HEK293 (cell line): Measurements from ENCODE around the gene MRPS11.

Experiments
- CTCF ChIA-PET: fragments of 350-600 bp; formaldehyde crosslinking; extraction: SDS; loops from one replicate; lab custom pipeline; 2021; ENCODE audit warnings: antibody characterized with exemption; lab: Yijun Ruan, JAX
- POLR2A ChIA-PET: fragments of 300-600 bp; formaldehyde crosslinking; extraction: SDS; loops from one replicate; lab custom pipeline; 2020; ENCODE audit warnings: antibody characterized with exemption, inconsistent platforms; lab: Yijun Ruan, JAX
- H3K27ac ChIP-seq: fragments of 200-500 bp; sonication (Bioruptor generic); 2 replicates; pipeline ENCODE4 v1.5.1; 2014; ENCODE audit warnings: low read depth, low read length, control low read depth, inconsistent platforms; ENCODE audit errors: extremely low read depth
- H3K36me3 ChIP-seq, 2 experiments: fragments of 200-500 bp in 1 of 2; sonication (Bioruptor generic) in 1 of 2; 1 replicate in 1 of 2; 2 replicates in 1 of 2; pipeline ENCODE4 v1.5.1; 2014 to 2017; ENCODE audit warnings: inconsistent platforms in 2 of 2, low read length in 2 of 2; ENCODE audit not compliant: control insufficient read depth in 2 of 2, insufficient read depth in 1 of 2
- H3K4me1 ChIP-seq: fragments of 200-500 bp; sonication (Bioruptor generic); 2 replicates; pipeline ENCODE4 v1.5.1; 2014; ENCODE audit warnings: mild to moderate bottlenecking, low read length, inconsistent platforms; ENCODE audit not compliant: control insufficient read depth, insufficient read depth
- H3K4me3 ChIP-seq: 2 replicates; pipeline ENCODE4 v1.5.1; 2011; ENCODE audit warnings: low read depth, mild to moderate bottlenecking, control low read depth, low read length, moderate library complexity
- H3K9me3 ChIP-seq: fragments of 200-500 bp; sonication (Bioruptor generic); 2 replicates; pipeline ENCODE4 v1.5.1; 2014; ENCODE audit warnings: low read depth, low read length, inconsistent platforms; ENCODE audit not compliant: control insufficient read depth, insufficient read depth
- KLF1 ChIP-seq: fragments of 450-650 bp; formaldehyde crosslinking; IDR thresholded peaks from 2 replicates; pipeline ENCODE4 v1.5.1; 2016; ENCODE audit warnings: missing biosample characterization, missing genetic modification characterization
- SCRT2 ChIP-seq: fragments of 450-650 bp; formaldehyde crosslinking; IDR thresholded peaks from 2 replicates; pipeline ENCODE4 v1.5.1; 2016; ENCODE audit warnings: missing biosample characterization, missing genetic modification characterization
- ZBTB48 ChIP-seq: fragments of 450-650 bp; formaldehyde crosslinking; IDR thresholded peaks from 2 replicates; pipeline ENCODE4 v1.5.1; 2016; ENCODE audit warnings: missing biosample characterization, missing genetic modification characterization
- ZEB2 ChIP-seq: fragments of 450-650 bp; formaldehyde crosslinking; IDR thresholded peaks from 2 replicates; pipeline ENCODE4 v1.5.1; 2016; ENCODE audit warnings: missing biosample characterization, missing genetic modification characterization
- ZFP41 ChIP-seq: fragments of 450-650 bp; formaldehyde crosslinking; IDR thresholded peaks from 2 replicates; pipeline ENCODE4 v1.5.1; 2016; ENCODE audit warnings: missing biosample characterization, missing genetic modification characterization, borderline replicate concordance
- ZNF140 ChIP-seq: fragments of 450-650 bp; formaldehyde crosslinking; IDR thresholded peaks from 2 replicates; pipeline ENCODE4 v1.5.1; 2016; ENCODE audit warnings: missing biosample characterization, missing genetic modification characterization
- ZNF24 ChIP-seq: fragments of 450-650 bp; formaldehyde crosslinking; IDR thresholded peaks from 2 replicates; pipeline ENCODE4 v1.5.1; 2016; ENCODE audit warnings: missing biosample characterization, missing genetic modification characterization
- ZNF391 ChIP-seq: fragments of 450-650 bp; formaldehyde crosslinking; IDR thresholded peaks from 2 replicates; pipeline ENCODE4 v1.5.1; 2016; ENCODE audit warnings: low read depth, missing biosample characterization, missing genetic modification characterization, borderline replicate concordance
- ZNF521 ChIP-seq: fragments of 450-650 bp; formaldehyde crosslinking; IDR thresholded peaks from 2 replicates; pipeline ENCODE4 v1.5.1; 2017; ENCODE audit warnings: missing biosample characterization, mild to moderate bottlenecking, missing genetic modification characterization
- ZNF529 ChIP-seq: fragments of 450-650 bp; formaldehyde crosslinking; IDR thresholded peaks from 2 replicates; pipeline ENCODE4 v1.5.1; 2017; ENCODE audit warnings: missing genetic modification characterization, missing biosample characterization; ENCODE audit not compliant: insufficient replicate concordance
- ZNF548 ChIP-seq: fragments of 450-650 bp; formaldehyde crosslinking; IDR thresholded peaks from 2 replicates; pipeline ENCODE4 v1.5.1; 2016; ENCODE audit warnings: missing biosample characterization, missing genetic modification characterization
- ZNF629 ChIP-seq: fragments of 450-650 bp; formaldehyde crosslinking; IDR thresholded peaks from 2 replicates; pipeline ENCODE4 v1.5.1; 2017; ENCODE audit warnings: missing biosample characterization, missing genetic modification characterization
- ZNF664 ChIP-seq: fragments of 450-650 bp; formaldehyde crosslinking; IDR thresholded peaks from 2 replicates; pipeline ENCODE4 v1.5.1; 2016; ENCODE audit warnings: missing biosample characterization, missing genetic modification characterization
- ZNF670 ChIP-seq: fragments of 450-650 bp; formaldehyde crosslinking; IDR thresholded peaks from 2 replicates; pipeline ENCODE4 v1.5.1; 2016; ENCODE audit warnings: missing biosample characterization, missing genetic modification characterization, low read depth
- ZNF830 ChIP-seq: fragments of 450-650 bp; IDR thresholded peaks from 2 replicates; pipeline ENCODE4 v1.5.0; 2018; ENCODE audit warnings: missing biosample characterization, missing genetic modification characterization, low read depth, mild to moderate bottlenecking, moderate library complexity
- ZSCAN30 ChIP-seq: fragments of 450-650 bp; IDR thresholded peaks from 2 replicates; pipeline ENCODE4 v1.5.1; 2018; ENCODE audit warnings: missing biosample characterization, mild to moderate bottlenecking, missing genetic modification characterization, moderate library complexity
- TF ChIP-seq, protein P1 (sequence below): fragments of 450-650 bp; formaldehyde crosslinking; IDR thresholded peaks from 2 replicates; pipeline ENCODE4 v1.5.1; 2016; ENCODE audit warnings: missing biosample characterization, missing genetic modification characterization
- TF ChIP-seq, protein P2 (sequence below): fragments of 450-650 bp; formaldehyde crosslinking; IDR thresholded peaks from 2 replicates; pipeline ENCODE4 v1.5.1; 2016; ENCODE audit warnings: missing biosample characterization, missing genetic modification characterization
- TF ChIP-seq, protein P3 (sequence below): IDR thresholded peaks from 2 replicates; pipeline ENCODE4 v1.6.1; 2011; ENCODE audit warnings: mild to moderate bottlenecking, low read depth, low read length, borderline replicate concordance
- TF ChIP-seq, protein P4 (sequence below): fragments of 450-650 bp; formaldehyde crosslinking; IDR thresholded peaks from 2 replicates; pipeline ENCODE4 v1.5.1; 2016; ENCODE audit warnings: missing biosample characterization, missing genetic modification characterization

The MRPS11 gene

DNA sequence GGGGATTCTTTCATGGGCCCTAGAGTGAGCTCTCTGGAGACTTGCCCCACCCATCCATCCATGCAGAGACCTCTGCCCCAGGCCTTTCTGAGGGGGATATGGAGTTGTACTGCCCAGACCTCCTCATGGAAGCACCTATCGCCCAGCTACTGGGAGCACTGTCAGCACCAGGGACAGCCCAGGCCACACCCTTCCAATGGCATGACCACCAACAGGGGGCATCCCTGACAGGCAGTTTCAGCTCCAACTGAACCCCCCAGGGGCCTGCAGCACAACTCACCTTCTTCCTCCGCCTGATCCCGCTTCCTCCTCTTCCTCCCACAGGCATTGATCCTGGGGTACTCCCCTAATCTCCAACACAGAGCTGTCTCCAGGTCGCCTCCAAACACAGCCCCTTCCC lies 21.8 kb downstream of the MRPS11 start (continued):
- TF ChIP-seq, protein P1, sequence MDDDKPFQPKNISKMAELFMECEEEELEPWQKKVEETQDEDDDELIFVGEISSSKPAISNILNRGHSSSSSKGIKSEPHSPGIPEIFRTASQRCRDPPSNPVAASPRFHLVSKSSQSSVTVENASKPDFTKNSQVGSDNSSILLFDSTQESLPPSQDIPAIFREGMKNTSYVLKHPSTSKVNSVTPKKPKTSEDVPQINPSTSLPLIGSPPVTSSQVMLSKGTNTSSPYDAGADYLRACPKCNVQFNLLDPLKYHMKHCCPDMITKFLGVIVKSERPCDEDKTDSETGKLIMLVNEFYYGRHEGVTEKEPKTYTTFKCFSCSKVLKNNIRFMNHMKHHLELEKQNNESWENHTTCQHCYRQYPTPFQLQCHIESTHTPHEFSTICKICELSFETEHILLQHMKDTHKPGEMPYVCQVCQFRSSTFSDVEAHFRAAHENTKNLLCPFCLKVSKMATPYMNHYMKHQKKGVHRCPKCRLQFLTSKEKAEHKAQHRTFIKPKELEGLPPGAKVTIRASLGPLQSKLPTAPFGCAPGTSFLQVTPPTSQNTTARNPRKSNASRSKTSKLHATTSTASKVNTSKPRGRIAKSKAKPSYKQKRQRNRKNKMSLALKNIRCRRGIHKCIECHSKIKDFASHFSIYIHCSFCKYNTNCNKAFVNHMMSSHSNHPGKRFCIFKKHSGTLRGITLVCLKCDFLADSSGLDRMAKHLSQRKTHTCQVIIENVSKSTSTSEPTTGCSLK (tag by site-specific recombination): no peak
- TF ChIP-seq ZBTB48: no peak

DNA sequence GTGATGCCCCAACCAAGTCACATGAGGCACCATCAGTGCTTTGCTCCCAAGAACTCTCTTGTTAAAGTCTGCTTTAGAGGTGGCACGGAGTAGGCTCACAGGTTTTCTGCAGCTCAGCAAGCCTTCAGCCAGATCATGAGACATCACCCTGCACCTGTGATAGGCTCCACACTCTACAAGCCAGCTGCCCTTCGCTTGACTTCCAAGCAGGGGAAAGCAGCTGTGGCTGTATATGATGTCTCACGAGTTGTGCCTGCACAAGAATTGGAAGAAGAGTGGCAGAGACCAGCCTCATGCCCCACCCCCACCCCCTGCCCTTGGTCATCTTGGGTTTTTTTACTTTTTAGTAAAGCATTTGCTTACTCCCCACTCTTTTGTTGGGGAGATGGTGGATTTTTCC lies 22.5 kb downstream of the MRPS11 start:
- Histone ChIP-seq H3K9me3 (no peaks in the 10 kb centered on the region), H3K27ac (no peak overlapping the region), H3K36me3 (no peaks in the 10 kb centered on the region), H3K4me1 (no peaks in the 10 kb centered on the region), H3K4me3 (no peak overlapping the region)
- no peak for TF ChIP-seq ZNF521
- no peak for TF ChIP-seq ZNF670 (tag by site-specific recombination)
- no peak for TF ChIP-seq ZNF391 (tag by site-specific recombination)
- TF ChIP-seq ZSCAN30 (tag by site-specific recombination): no peak
- TF ChIP-seq, protein P2, sequence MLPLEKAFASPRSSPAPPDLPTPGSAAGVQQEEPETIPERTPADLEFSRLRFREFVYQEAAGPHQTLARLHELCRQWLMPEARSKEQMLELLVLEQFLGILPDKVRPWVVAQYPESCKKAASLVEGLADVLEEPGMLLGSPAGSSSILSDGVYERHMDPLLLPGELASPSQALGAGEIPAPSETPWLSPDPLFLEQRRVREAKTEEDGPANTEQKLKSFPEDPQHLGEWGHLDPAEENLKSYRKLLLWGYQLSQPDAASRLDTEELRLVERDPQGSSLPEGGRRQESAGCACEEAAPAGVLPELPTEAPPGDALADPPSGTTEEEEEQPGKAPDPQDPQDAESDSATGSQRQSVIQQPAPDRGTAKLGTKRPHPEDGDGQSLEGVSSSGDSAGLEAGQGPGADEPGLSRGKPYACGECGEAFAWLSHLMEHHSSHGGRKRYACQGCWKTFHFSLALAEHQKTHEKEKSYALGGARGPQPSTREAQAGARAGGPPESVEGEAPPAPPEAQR (tag by site-specific recombination): no peak
- no peak for TF ChIP-seq ZNF529 (tag by site-specific recombination)
- TF ChIP-seq, protein P3, sequence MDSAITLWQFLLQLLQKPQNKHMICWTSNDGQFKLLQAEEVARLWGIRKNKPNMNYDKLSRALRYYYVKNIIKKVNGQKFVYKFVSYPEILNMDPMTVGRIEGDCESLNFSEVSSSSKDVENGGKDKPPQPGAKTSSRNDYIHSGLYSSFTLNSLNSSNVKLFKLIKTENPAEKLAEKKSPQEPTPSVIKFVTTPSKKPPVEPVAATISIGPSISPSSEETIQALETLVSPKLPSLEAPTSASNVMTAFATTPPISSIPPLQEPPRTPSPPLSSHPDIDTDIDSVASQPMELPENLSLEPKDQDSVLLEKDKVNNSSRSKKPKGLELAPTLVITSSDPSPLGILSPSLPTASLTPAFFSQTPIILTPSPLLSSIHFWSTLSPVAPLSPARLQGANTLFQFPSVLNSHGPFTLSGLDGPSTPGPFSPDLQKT: no peak
- TF ChIP-seq ZNF548: no peak
- no peak for TF ChIP-seq ZNF830 (tag by site-specific recombination)
- TF ChIP-seq KLF1 (tag by site-specific recombination): no peak
- TF ChIP-seq ZFP41 (tag by site-specific recombination): no peak
- TF ChIP-seq ZNF140: no peak
- TF ChIP-seq, protein P4, sequence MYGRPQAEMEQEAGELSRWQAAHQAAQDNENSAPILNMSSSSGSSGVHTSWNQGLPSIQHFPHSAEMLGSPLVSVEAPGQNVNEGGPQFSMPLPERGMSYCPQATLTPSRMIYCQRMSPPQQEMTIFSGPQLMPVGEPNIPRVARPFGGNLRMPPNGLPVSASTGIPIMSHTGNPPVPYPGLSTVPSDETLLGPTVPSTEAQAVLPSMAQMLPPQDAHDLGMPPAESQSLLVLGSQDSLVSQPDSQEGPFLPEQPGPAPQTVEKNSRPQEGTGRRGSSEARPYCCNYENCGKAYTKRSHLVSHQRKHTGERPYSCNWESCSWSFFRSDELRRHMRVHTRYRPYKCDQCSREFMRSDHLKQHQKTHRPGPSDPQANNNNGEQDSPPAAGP (tag by site-specific recombination): no peak
- TF ChIP-seq ZNF24 (tag by site-specific recombination): no peak
- TF ChIP-seq ZNF629 (tag by site-specific recombination): no peak
- TF ChIP-seq ZNF664 (tag by site-specific recombination): no peak
- POLR2A ChIA-PET: no interaction called here
- CTCF ChIA-PET: interaction anchor here (1.5 to 2.1 kb wide), 2 partner anchors 125 to 132 kb away, joined by 5 to 10 read pairs; no protein-coding TSS in a partner anchor

DNA sequence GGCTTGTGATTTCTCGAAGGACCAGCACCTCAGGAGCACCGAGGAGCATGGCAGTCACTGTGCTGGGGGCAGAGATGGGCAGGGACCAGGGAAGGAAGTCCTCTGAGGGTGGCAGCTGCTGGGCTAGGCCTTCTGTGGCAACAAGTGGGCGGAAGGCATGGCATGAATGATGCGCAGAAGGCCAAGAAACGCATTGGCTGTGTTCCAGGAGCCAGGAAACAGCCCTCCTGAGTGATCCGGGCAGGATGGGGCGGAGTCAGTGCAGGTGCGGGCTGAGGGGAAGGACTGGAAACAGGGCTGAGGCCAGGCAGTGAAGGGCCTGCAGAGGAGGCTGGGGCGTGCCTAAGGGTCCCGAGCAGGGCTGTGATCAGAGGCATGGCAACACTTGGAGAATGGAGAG lies 23.6 kb downstream of the MRPS11 start:
- H3K27ac ChIP-seq: no peak overlapping the region
- H3K36me3 ChIP-seq: peaks cover 0 to 2% of the 10 kb centered on the region in 2 experiments; a peak in 1 of 3 replicates
- no peak overlapping the region for H3K4me3 ChIP-seq
- ChIA-PET CTCF (no interaction called here), POLR2A (no interaction called here)
- no peaks in the 10 kb centered on the region for H3K9me3 ChIP-seq
- TF ChIP-seq ZEB2 (tag by site-specific recombination) (no peak), SCRT2 (tag by site-specific recombination) (peak; percentile 81)
- no peaks in the 10 kb centered on the region for H3K4me1 ChIP-seq
